Muscle of arm (tissue), 12 donors: ENCODE measurements around the gene MYO1H. TPM values are rescaled to one million over a fixed set of nuclear protein-coding genes. Genes with fewer than 3 reads are reported as not detected.

Experiments used
- DNase-seq: peaks from one replicate; pipeline ENCODE4 v3.0.0-alpha.2; 2013
- polyA plus RNA-seq, 12 donors: library from polyadenylated mRNA; unstranded; fragments of 120-200 nt; gene quantifications; one replicate each; pipeline ENCODE4 v1.2.1, GENCODE V29; 2013; ENCODE audit not compliant: insufficient read length in 12 of 12

The MYO1H gene
- polyA plus RNA-seq, 12 donors = 0.09 to 1.2 (median 0.28) TPM; not detected in 3

- no peak for DNase-seq
These were observed 101.1 kb downstream of the MYO1H start for GRCh38 chr12:109448707-109449390.

GRCh38 chr12:109449845-109450532 is 102.3 kb downstream of the MYO1H start:
- DNase-seq = no peak

GRCh38 chr12:109450980-109451379 is 103.3 kb downstream of the MYO1H start:
- no peak for DNase-seq

GRCh38 chr12:109451400-109451799 is 103.7 kb downstream of the MYO1H start:
- no peak for DNase-seq

GRCh38 chr12:109452489-109452888 is 104.8 kb downstream of the MYO1H start:
- no peak for DNase-seq

GRCh38 chr12:109455706-109456105 is 108.0 kb downstream of the MYO1H start:
- no peak for DNase-seq

GRCh38 chr12:109458086-109458485 is 110.4 kb downstream of the MYO1H start:
- no peak for DNase-seq

- DNase-seq = no peak
These were observed 111.1 kb downstream of the MYO1H start for GRCh38 chr12:109458771-109459208.

- DNase-seq = no peak
These were observed 111.5 kb downstream of the MYO1H start for GRCh38 chr12:109459247-109459646.

- DNase-seq = no peak
These were observed 112.8 kb downstream of the MYO1H start for GRCh38 chr12:109460538-109460937.

- DNase-seq = no peak
These were observed 113.5 kb downstream of the MYO1H start for GRCh38 chr12:109461049-109461845.

- DNase-seq = peak; percentile 45
These were observed 114.4 kb downstream of the MYO1H start for GRCh38 chr12:109461846-109462756.

GRCh38 chr12:109462868-109463692 is 115.4 kb downstream of the MYO1H start:
- DNase-seq = peak; percentile 58

- no peak for DNase-seq
These were observed 116.1 kb downstream of the MYO1H start for GRCh38 chr12:109463756-109464155.

- no peak for DNase-seq
These were observed 117.1 kb downstream of the MYO1H start for GRCh38 chr12:109464642-109465351.

- no peak for DNase-seq
These were observed 118.6 kb downstream of the MYO1H start for GRCh38 chr12:109466305-109466704.

GRCh38 chr12:109466821-109467220 is 119.1 kb downstream of the MYO1H start:
- DNase-seq = no peak

GRCh38 chr12:109467978-109468676 is 120.4 kb downstream of the MYO1H start:
- DNase-seq = no peak

- DNase-seq = no peak
These were observed 121.8 kb downstream of the MYO1H start for GRCh38 chr12:109469517-109469916.
